GM20000 (cell line): ENCODE data around the gene CAMKV.

Experiments used
- DNase-seq: peaks from one replicate; pipeline ENCODE4 v3.0.0; 2012; ENCODE audit warnings: low spot score
- CTCF ChIP-seq: IDR thresholded peaks from 2 replicates; pipeline ENCODE4 v1.5.1; 2012; ENCODE audit warnings: mild to moderate bottlenecking, control low read depth; ENCODE audit errors: extremely low read depth, missing control alignments

CAMKV gene

DNA sequence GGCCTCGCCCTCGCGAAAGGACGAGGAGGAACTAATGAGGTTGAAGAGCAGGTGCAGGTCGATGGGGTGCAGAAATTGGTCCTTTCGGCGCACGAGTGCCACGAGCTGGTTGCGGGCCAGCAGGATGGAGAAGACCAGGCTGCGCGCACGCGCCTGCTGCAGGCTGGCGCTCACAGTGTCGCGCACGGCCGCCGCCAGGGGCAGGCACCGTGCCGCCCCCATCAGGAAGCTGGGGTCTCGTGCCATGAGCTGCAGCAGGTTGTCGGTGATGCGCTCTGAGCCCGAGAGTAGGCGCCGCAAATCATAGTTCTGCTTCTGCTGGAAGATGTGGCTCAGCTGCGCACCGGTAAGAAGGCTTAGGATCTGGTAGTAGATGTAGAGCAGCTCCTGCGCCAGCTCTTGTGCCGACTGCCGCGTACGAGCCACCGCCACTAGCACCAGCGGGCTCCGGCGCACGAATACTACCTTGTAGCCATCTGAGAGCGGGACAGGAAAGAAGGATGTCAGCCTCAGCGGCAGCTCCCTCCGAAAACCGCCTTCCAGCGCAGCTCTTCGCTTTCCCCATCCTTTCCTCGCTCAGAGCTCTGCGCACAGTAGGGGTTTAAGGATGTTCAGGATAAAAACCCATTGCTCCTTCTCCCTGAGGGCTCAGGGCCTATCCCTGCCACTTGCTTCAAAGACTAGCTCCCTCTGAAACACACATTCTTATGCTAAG lies 40.9 kb upstream of the CAMKV start:
- TF ChIP-seq CTCF = no peak
- no peak for DNase-seq

- no peak for TF ChIP-seq CTCF
- DNase-seq = no peak
Measured at GRCh38 chr3:49908373-49909199, 38.9 kb upstream of the CAMKV start.

DNA sequence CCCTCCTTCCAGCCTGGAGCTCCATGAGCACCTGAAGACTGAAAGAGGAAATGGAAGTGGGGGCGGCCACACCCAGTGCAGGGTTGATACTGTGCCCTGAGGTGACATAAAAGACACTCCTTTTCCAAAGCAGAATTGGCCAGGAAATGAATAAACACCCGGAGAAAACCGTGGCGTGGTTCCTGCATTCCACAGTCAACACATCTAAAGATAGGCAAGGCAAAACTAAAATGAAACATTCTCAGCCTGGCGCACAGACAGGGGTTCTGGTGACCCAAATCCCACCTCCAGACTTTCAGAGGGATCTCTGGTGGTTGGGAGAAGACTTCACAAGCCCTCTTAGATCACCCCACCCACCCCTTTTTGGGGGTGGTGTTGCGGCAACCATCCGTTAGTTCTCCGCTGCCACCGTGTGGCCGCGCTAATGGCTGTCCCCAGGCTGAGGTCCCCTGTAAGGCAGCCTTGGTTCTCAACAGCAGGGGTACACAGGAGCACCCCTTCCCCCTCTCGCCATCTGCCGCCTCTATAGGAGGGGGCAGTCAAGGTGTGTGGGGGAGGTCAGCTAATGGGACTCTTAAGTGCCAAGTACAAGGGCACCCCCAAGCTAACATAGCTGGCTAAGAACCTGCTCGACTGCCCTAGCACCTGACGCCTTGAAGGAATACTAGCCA lies 36.5 kb upstream of the CAMKV start:
- DNase-seq = peak; percentile 83
- no peak for TF ChIP-seq CTCF

DNA sequence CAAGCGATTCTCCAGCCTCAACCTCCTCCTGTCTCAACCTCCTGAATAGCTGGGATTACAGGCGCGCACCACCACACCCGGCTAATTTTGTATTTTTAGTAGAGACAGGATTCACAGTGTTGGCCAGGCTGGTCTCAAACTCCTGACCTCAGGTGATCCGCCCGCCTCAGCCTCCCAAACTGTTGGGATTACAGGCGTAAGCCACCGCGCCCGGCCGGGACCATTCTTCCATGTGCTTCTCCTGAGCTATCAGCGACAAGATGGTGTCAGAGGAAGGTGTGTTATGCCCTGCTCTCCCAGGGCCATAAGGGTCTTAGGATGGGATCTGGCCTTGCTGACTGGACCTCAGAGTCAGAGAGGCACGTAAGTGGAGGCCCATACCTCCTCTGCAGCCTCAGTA lies 34.7 kb upstream of the CAMKV start:
- peak; percentile 40 for DNase-seq

- DNase-seq = peak; percentile 95
- TF ChIP-seq CTCF = no peak
Measured at GRCh38 chr3:49903451-49904424, 34.0 kb upstream of the CAMKV start, which contains the start of gene MST1R. Gene MST1R (minus strand): TSS chr3:49903873. CDS start chr3:49903609, 264 bp downstream.

DNA sequence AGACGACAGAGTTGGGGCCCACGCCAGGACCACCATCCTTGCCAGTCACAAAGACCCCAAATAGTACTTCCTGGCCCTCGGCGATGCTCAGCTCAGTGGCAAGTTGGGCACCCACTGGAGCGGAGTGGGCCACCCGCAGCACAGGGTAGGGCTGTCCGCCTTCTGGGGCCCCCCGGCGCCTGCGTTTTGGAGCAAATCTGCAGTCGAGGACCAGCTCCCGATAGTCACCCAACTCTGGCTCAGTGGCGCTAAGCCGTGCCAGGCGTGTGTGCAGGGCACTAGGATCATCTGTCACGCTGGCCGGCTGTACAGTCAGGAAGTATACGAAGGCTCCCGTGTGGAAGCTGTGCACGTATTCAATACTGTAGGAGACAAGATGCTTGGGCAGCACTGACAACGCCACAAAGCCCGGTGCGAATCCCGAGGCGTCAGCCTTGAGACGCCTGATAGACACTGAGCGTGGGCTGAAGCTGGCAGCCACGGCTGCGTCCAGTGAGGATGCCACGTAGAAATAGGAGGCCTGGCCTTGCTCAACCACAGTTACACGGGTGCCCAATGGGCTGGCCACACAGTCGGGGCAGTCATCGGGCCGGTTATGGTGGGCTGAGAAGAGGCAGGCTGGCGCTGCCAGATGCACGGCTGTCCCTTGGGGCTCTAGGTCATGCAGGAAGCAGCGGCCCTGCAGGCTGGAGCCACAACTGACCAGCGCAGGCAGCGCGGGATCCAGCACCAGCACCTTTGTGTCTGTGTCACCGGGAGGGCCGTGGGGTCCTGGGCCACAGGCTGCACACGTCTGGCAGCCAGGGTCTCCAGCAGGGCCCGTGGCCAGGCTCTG lies 33.0 kb upstream of the CAMKV start:
- TF ChIP-seq CTCF = no peak

More for the DNA sequence above, 33.0 kb upstream of the CAMKV start:
- no peak for DNase-seq
